SU-DHL-6 (cell line): ENCODE measurements around the gene AFG1L.

Source experiments
- EZH2phosphoT487 ChIP-seq: fragments of 200-600 bp; sonication (generic), shearing (Covaris generic); conservative IDR thresholded peaks from 2 replicates; pipeline ENCODE4 v1.6.1; 2018; ENCODE audit warnings: mild to moderate bottlenecking, antibody characterized with exemption, low read length, moderate library complexity, mixed read lengths
- TF ChIP-seq, protein P1 (sequence below): fragments of 200-600 bp; sonication (generic); IDR thresholded peaks from one replicate; pipeline ENCODE4 v1.5.1; 2017; ENCODE audit warnings: antibody characterized with exemption, mild to moderate bottlenecking, low read length, moderate library complexity; ENCODE audit not compliant: insufficient read depth, poor library complexity, severe bottlenecking

DNA sequence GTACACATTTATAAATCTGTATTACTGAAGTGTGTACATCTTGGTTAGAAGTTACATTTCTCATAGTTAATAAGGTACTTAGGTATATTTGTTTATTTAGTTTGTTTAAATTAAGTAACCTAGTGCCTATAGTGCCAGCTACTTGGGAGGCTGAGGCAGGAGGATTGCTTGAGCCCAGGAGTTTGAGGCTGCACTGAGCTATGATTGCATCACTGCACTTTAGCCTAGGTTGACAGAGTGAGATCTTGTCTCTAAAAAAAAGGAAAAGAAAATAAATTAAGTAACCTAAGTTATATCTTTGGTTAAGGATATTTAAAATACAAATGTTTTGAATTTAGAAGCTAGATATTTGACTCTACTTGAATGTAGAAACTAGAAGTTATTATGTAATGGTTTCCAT is 9.5 kb upstream of the AFG1L start:
- TF ChIP-seq, protein P1, sequence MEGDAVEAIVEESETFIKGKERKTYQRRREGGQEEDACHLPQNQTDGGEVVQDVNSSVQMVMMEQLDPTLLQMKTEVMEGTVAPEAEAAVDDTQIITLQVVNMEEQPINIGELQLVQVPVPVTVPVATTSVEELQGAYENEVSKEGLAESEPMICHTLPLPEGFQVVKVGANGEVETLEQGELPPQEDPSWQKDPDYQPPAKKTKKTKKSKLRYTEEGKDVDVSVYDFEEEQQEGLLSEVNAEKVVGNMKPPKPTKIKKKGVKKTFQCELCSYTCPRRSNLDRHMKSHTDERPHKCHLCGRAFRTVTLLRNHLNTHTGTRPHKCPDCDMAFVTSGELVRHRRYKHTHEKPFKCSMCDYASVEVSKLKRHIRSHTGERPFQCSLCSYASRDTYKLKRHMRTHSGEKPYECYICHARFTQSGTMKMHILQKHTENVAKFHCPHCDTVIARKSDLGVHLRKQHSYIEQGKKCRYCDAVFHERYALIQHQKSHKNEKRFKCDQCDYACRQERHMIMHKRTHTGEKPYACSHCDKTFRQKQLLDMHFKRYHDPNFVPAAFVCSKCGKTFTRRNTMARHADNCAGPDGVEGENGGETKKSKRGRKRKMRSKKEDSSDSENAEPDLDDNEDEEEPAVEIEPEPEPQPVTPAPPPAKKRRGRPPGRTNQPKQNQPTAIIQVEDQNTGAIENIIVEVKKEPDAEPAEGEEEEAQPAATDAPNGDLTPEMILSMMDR, result no peak
- TF ChIP-seq EZH2phosphoT487, result no peak
